ENCODE measurements around the gene SELENOT.

Gene SELENOT

GRCh38 chr3:150663461-150663860 is 60.3 kb downstream of the SELENOT start:
- no peak for DNase-seq

GRCh38 chr3:150666167-150666566 is 63.0 kb downstream of the SELENOT start:
- DNase-seq, result no peak

- DNase-seq, result no peak
These were observed 70.8 kb downstream of the SELENOT start for GRCh38 chr3:150673966-150674365.

GRCh38 chr3:150675587-150675986 is 72.5 kb downstream of the SELENOT start:
- DNase-seq, result no peak
